ENCODE results near the gene PDSS2. TPM values are rescaled to one million over a fixed set of nuclear protein-coding genes. Genes with fewer than 3 reads are reported as not detected.
A peak's percentile ranks its signal among the peaks of the same experiment; 100 is the strongest.

Gene PDSS2
- total RNA-seq, 1 donor from 2014 or later = 15.2 TPM

- DNase-seq (ENCODE audit: extremely low spot score, unreplicated experiment) = no peak
- Mint-ChIP-seq H3K27ac (no peak overlapping the region), H3K4me3 (no peak overlapping the region), H3K36me3 (peaks cover 11% of the 10 kb centered on the region), H3K9me3 (no peaks in the 10 kb centered on the region), H3K27me3 (no peaks in the 10 kb centered on the region), H3K4me1 (ENCODE audit: unreplicated experiment) (no peaks in the 10 kb centered on the region)
- TF ChIP-seq CTCF (conservative IDR thresholded peaks at IDR 0.05) = no peak
Observed at GRCh38 chr6:107192830-107193229, 266.5 kb downstream of the PDSS2 start.

GRCh38 chr6:107187630-107188029 is 271.7 kb downstream of the PDSS2 start:
- Mint-ChIP-seq H3K27me3 (no peaks in the 10 kb centered on the region), H3K9me3 (no peaks in the 10 kb centered on the region), H3K27ac (no peak overlapping the region), H3K4me1 (ENCODE audit: unreplicated experiment) (no peaks in the 10 kb centered on the region), H3K36me3 (peaks cover 18% of the 10 kb centered on the region), H3K4me3 (no peak overlapping the region)
- DNase-seq (ENCODE audit: extremely low spot score, unreplicated experiment) = no peak
- no peak for TF ChIP-seq CTCF (conservative IDR thresholded peaks at IDR 0.05)

- Mint-ChIP-seq H3K36me3 (peaks cover 14% of the 10 kb centered on the region), H3K4me3 (no peak overlapping the region), H3K27ac (no peak overlapping the region), H3K4me1 (ENCODE audit: unreplicated experiment) (no peaks in the 10 kb centered on the region), H3K27me3 (no peaks in the 10 kb centered on the region), H3K9me3 (no peaks in the 10 kb centered on the region)
- no peak for TF ChIP-seq CTCF (conservative IDR thresholded peaks at IDR 0.05)
- DNase-seq (ENCODE audit: extremely low spot score, unreplicated experiment) = no peak
Observed at GRCh38 chr6:107186047-107186446, 273.3 kb downstream of the PDSS2 start.

GRCh38 chr6:107185391-107185970 is 273.9 kb downstream of the PDSS2 start:
- H3K4me3 Mint-ChIP-seq = no peak overlapping the region
- H3K9me3 Mint-ChIP-seq = no peaks in the 10 kb centered on the region
- H3K4me1 Mint-ChIP-seq (ENCODE audit: unreplicated experiment) = no peaks in the 10 kb centered on the region
- H3K36me3 Mint-ChIP-seq = peaks cover 11% of the 10 kb centered on the region
- H3K27me3 Mint-ChIP-seq = no peaks in the 10 kb centered on the region
- peak; percentile 39 for TF ChIP-seq CTCF (conservative IDR thresholded peaks at IDR 0.05)
- no peak overlapping the region for H3K27ac Mint-ChIP-seq
- DNase-seq (ENCODE audit: extremely low spot score, unreplicated experiment) = no peak

DNA sequence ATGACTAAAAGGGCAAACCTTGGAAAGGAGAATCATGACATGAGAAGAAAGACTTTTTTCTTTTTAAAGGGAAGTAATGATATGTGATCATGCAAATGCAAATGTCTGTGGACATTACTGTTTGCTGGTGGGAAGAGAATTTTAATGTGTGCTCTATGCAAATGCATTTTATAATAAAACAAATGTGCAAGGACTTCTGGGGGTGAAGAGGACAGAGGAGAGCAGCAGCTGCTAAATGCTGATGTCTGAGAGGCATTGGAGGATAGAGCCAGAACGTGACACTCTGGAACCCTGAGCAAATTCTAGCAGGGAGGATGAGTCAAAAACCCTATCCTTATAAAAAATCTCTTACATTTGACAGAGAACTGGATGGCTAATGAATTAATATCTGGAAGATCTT is 274.9 kb downstream of the PDSS2 start:
- H3K36me3 Mint-ChIP-seq = peaks cover 7% of the 10 kb centered on the region
- no peak overlapping the region for H3K4me3 Mint-ChIP-seq
- no peaks in the 10 kb centered on the region for H3K27me3 Mint-ChIP-seq
- no peak for DNase-seq (ENCODE audit: extremely low spot score, unreplicated experiment)
- H3K4me1 Mint-ChIP-seq (ENCODE audit: unreplicated experiment) = no peaks in the 10 kb centered on the region
- no peak for TF ChIP-seq CTCF (conservative IDR thresholded peaks at IDR 0.05)
- no peak overlapping the region for H3K27ac Mint-ChIP-seq
- no peaks in the 10 kb centered on the region for H3K9me3 Mint-ChIP-seq

DNA sequence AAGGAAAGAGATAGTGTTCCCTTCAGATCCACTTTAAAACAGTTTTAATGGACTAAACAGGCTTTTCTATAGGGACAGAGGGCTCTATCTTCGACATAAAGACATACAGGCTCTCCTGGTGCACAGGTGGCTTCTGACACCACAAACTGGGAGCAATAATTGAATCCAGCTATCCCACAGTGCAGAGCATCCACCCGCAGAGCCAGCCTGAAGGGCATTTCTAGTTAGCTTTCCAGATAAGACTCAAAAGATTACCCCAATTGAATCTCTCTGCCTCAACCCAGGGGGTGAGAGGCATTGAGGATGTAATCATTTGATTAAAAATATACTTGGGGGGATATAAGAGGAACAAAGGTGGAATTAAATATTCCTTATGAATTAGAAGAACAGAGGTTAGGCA is 279.3 kb downstream of the PDSS2 start:
- Mint-ChIP-seq H3K27me3 (no peaks in the 10 kb centered on the region), H3K27ac (no peak overlapping the region), H3K9me3 (no peaks in the 10 kb centered on the region), H3K4me1 (ENCODE audit: unreplicated experiment) (no peaks in the 10 kb centered on the region), H3K36me3 (no peaks in the 10 kb centered on the region), H3K4me3 (no peak overlapping the region)
- no peak for DNase-seq (ENCODE audit: extremely low spot score, unreplicated experiment)
- no peak for TF ChIP-seq CTCF (conservative IDR thresholded peaks at IDR 0.05)
